ENCODE data around the gene C1orf21.

Gene C1orf21

DNA sequence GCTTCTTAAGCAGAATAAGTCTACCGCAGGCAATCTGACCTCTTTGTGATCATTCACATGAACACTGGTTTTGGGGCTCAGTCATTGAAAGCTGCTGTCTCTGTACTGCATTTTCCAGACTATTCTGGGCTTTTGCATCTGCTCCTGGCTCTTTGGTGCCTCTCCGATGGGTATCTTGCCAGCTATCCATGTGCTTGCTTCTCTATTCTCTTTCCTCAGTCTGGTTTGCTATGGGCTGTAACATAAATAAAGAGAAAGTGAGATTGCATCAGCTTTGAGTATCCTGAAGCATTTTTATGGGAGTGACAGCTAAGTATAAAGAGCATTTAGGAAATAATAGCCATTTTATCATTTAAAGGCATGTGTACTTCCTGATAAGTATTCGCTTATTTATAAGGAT, 70.7 kb downstream of the C1orf21 start:
- no peak for DNase-seq

DNA sequence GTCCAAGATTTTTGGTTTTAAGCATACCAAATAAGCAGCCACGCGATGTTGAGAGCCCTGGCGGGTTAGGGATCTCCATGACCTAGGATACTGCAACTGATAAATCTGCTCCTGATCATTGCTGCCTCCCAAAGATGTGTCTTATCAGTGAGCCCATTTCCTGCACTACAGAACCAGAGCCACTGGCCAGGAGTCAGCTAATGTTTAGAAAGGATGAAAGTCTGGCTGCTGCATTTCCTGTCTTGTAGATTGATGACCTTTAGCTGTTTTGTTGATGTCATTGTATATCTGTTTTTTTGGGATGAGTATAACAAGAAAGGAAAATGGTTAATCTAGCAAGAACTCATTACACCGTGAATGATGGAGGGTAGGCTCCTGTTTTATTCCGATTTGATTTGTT, 74.5 kb downstream of the C1orf21 start:
- no peak for DNase-seq

DNA sequence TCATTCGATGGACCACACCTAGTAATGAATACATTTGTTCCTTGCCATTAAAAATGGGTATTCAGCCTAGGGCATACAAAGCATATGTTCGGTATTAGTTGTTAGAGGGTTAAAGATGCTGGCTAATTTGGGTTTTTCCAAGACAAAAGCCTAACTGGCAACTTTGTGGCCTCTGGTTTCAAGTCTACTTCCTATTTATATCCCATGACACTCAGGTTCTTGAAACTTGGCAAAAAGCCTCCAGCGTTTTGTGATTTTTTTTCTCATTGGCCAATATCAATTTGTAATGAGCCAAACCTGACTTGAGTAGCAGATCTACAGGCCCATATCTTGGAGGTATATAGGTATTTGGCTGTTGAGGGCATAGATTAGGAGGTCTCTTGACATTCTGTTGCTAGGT, 75.3 kb downstream of the C1orf21 start:
- DNase-seq, result no peak

DNA sequence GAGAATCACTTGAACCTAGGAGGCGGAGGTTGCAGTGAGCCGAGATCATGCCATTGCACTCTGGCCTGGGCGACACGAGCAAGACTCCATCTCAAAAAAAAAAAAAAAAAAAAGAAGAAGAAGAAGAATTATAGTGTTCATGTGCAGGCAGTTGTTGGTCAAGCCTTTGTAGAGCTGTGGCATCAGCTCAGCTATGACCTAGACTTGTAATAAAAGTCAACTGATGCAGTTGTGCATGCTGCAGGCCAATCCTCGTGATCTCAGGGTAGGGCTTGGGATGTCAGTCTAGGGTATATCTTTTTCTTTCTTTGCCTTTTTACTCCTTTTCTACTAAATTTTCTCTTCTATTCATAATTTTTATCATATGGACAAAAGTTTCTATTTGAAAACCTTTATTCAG, 76.2 kb downstream of the C1orf21 start:
- no peak for DNase-seq

DNA sequence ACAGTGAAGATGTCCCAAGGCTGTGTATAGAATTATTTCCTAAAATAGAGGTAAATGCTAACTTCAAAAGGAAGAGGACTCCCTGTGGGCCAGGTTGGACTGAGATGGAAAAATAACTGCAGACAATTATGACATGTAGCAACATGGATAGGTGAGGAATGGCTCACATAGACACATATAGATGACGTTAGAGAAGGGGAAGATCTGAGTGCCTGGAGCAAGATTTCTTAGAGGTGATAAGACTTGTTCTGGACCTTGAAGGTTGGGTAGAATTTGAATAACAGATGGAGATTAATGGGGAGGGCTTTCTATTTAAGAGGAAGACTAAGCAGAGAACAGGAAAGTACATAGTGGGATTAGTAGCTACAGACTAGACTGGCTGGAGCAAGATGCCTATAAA, 76.9 kb downstream of the C1orf21 start:
- no peak for DNase-seq

DNA sequence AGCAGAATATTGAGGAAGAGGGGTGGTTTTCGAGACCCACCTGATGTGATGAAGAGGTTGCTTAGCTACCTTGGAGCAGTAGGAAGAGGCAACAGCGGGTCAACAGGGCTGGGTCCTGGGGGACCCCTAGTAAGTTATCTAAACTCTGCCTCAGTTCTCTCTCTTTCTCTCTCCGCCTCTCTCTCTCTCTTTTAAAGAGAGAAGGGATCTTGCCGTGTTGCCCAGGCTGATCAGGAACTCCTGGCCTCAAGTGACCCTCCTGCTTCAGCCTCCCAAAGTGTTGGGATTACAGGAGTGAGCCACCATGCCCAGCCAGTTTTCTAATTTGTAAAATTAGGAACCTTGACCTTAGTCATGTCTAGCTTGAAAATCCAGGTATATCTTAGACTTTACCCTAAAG, 77.9 kb downstream of the C1orf21 start:
- no peak for DNase-seq

DNA sequence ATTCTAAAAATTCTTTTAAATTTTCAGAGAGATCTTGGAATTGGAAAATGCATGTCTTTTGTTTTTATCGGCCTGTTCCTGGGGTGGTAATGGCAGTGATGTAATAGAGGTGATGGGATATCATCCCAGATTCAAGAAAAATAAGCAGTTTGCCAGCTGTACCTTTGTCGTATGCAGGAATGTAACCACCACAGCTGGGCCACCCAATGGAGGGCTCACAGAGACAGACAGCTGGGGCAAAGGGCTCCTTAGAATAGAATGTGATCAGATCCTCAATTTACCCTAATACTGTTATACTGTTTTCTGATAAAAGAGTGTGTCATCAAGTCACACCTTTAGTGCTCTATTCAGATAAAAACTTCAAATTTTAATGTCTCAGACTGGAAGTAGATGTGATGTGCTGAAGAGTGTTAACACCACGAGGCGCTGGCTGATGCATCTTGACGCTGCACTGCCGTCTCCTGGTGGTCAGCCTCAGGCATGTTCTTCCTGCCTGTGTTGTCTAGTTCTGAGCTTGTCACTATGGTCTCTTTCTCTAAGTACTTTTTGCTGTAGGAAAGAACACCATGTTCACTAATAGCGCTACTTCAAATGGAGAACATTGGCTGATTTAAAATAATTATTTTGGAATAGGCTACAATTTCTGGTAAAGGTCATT, 78.8 kb downstream of the C1orf21 start:
- DNase-seq, result no peak

DNA sequence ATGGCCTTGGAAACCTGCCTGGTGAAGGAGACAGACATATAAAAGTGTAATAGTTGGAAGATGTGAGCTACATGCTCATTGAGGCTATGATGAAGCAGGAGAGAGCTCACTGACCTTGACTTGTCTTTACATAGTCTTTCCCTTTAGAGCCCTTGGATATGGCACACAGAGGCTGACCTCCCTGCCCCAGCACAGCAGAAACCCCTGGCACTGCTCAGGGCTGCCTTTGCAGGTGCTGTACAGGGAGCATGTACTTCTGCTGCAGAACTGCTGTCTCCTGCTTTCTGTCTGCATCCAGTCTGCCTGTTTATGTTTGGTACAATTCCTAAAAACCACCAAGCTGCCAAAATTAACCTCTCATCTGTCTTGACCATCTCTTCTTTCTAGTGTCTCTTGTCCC, 80.5 kb downstream of the C1orf21 start:
- DNase-seq, result no peak

DNA sequence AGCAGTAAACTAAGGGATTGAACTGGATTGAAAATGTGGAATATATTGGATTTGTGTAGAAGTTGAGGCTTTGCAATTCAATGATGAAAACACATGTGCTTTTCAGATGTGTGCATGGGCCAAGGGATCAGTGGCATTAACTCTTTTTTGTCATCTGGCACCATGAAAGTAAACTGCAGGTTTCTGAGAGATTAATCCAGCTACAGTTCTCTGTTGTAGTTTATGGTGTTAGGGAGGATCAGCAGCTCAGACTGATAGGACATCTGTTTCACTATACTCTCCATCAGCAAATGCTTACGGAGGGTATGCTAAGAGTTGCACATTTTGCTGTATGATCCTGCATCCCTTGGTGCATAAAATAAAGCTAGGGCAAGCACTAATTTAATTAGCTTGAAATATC, 82.6 kb downstream of the C1orf21 start:
- no peak for DNase-seq

DNA sequence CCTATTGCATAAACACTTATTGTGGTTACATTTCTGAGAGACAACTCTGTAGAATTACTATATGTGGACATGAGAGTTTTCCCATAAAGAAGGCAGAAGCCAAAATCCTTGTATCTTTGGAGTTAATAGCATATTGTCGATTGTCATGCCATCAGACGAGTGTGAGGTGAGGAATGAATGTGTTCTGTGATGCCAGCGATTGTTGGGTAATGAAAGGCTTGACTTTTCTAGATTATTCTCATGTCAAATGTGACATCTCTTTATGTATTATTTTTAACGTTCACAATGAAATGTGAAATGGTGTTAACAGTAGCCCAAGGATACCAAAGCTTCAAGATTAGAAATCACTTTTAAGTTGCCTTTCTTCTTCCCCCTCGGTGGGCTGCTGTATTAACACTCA, 84.9 kb downstream of the C1orf21 start:
- no peak for DNase-seq

DNA sequence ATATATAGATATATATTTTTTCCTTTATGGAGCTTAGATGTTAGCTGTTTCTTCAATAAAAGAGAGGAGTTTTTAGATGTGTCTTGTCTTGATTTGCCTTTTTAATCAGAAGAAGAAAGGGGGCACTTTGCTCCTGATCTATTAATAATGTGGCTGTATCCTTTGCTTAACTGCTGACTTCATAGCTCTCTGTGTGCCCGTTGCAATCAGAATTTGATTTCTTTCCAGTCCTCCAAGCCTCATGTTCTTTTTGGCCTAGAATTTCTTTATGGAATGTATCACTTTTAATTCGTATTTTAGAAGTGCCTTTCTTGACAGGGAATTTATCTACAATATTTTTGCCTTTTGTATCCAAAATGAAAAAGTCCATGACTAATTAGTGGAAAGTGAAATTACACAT, 85.3 kb downstream of the C1orf21 start:
- no peak for DNase-seq

DNA sequence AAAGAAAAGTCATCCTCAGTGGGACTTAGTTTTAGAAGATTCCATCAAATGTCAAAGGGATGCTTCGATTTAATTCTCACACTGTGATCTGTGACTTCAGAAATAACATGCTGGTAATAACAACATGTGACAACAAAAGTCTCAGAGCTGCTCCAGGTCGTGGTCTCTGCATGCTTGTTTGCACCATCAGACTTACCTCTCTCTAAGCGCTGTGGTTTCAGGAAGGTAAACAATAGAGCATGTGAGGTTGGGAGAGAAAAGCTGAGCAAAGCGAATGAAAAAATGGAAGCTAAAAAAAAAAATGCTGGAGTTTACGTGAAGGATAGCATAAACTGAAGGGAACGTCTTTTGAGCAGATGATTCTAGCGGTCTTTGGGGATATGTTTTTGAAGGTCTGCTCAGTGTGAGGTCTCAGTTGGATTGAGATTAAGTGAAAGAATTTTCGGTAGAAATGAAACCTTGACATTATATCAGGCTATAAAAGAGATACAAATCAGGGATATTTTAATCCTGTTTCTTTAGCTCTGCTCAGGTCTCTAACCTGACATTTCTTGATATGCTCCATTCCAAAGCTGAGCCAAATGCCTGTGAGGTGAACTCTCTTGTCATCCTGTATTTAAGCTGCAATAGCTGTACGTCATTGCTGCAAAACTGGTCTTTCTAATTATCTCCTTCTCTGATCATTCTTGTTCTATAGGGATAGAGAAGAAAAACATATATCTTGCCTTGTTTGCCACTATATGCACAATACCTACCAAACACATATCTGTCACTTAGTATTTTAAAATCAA, 86.5 kb downstream of the C1orf21 start:
- no peak for DNase-seq

DNA sequence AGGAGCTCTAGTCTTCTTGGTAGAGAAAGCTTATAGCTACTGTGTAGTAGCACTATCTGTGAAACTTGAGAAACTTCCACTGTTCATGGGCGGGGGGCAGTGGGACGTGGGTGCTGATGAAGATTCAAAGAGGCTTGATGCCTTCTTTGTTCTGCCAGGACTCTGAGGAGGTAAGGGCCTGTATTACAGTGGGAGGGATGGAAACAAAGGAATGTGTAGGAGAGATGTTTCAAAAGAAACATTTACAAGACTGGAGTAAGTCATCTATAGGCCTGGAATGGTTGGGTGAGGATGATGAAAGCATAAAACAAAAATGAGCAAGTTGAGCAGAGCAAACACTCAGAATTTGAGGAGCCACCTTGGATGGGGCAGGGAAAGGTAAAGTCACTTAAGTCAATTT, 89.4 kb downstream of the C1orf21 start:
- DNase-seq, result no peak

DNA sequence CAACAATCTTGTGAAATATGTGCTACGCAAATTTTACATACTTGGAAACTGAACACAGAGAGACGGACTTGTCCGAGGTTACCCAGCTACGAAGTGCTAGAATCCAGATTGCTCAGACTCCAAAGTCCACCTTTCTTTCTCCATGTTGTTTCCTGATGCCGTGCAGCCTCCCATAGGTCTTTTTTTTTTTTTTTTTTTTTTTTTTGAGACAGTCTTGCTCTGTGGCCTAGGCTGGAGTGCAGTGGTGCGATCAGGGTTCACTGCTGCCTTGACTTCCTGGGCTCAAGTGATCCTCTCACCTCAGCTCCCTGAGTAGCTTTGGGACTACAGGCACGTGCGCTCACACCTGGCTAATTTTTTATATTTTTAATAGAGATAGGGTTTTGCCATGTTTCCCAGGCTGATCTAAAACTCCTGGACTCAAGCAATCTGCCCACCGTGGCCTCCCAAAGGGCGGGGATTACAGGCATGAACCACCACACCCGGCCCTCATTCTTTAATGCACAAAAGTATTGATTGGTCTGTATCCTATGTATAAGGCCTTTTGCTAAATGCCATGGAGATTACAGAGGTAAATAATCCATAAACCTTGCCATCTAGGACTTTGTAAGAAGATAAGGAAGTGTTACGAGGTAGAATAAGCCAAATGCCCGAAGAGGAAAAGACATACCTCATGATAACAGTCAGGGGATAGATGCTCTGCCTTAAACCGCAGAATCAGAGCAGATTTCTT, 92.8 kb downstream of the C1orf21 start:
- no peak for DNase-seq

DNA sequence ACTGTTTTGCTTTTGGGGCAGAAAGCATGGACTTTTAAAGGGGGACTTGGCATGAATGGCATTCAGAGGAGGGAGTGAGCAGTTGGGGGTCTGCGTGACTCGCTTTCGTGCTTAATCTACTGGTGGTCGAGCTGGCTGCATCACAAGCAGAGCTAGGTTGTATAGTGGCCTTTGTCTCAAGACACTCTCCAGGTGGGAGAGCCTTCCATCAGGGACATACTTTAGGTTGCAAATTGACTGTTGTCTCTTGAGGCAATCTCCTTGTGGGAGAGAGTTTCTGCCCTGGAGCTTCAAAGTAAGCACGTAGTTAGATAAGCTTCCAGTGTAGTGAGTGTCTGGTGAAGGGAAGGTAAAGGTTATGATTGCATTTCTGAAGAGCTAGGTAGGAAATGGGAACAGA, 93.9 kb downstream of the C1orf21 start:
- DNase-seq, result no peak

DNA sequence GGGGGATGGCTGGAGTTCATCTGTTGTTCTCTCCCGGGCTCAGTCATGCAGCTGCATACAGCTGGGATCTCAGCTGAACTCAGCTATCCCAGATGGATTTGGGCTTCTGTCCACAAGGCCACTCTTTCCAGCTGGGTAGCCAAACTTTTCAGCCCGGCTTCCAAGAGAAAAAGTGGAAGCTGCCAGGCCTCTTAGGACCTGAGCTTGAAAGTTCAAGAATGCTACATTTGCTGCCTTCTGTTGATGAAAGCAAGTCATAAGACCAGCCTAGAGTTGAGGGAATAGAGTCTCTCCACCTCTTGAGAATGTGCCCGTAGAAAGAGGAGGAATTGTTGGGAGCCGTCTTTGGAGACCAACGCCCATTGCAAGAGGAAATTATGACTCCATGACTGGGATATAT, 95.3 kb downstream of the C1orf21 start:
- no peak for DNase-seq

DNA sequence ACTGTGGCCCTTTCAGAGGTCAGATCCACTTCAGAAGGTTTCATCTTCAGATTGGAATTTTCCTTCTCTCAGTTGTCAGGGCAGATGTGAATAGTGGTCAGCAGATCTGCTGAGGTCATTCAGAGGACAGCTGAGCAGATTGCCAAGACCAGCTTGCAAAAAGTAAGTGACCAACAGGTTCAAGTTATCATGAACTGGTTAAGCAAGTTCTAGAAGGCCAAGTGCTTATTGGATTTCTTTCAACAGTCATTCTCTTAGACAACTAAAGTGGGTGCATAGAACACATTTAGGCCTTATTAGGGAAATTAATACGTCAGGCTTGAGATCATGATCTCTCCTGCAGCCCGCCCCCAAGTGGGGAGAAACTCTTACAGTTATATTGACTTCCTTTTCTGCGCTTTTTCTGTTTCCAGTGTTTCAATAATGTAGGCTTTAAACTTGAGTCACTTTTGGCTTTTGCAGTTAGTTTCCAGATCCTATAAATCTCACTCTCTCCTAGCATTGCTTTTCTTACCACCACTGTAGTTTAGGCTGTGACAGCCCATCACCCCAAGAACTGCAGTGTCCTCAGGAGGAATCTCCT, 96.4 kb downstream of the C1orf21 start:
- no peak for DNase-seq

DNA sequence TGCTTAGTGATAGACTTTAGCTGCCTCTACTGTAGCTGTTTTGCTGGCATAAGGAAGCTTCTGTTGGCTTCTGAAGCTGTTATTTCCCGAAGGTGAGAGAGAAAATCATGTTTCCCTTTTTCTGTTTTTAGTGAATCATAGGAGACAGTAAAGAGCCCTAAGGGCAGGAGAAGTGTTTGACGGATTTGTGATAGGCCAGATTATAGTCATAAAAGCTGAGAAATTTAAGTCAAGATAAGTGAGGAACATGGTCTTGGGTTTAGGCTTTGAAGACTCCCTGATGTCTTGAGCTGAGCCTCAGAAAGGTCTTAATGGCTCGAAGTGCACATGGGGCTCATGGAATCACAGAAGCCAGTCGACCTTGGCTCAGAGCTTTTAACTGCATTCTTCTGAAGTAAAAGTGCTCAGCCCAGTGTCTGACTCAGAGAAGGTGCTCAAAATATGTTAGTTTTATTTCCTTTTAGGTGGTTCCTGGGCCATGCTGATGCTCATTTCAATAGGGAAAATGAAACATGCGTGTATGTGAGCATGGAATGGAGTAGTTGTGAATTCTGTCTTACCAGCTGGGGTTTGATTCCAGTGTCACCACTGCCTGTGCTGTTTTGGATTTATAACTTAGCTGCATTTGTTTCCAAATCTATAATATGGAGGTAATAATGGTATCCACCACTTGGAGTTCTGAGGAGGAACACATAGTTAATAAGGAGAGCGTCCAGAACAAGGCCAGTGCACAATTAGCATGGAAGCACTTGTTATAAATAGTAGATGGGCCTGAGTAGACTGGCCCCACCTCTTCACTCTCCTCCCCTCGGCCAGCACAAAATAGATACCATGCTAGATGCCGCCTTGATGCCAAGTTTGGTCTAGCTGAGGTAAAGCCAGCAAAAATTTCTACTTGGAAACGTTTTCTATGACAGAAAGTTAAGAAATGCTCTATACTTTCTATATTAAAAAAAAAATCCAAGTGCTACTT, 99.2 kb downstream of the C1orf21 start:
- DNase-seq, result no peak

DNA sequence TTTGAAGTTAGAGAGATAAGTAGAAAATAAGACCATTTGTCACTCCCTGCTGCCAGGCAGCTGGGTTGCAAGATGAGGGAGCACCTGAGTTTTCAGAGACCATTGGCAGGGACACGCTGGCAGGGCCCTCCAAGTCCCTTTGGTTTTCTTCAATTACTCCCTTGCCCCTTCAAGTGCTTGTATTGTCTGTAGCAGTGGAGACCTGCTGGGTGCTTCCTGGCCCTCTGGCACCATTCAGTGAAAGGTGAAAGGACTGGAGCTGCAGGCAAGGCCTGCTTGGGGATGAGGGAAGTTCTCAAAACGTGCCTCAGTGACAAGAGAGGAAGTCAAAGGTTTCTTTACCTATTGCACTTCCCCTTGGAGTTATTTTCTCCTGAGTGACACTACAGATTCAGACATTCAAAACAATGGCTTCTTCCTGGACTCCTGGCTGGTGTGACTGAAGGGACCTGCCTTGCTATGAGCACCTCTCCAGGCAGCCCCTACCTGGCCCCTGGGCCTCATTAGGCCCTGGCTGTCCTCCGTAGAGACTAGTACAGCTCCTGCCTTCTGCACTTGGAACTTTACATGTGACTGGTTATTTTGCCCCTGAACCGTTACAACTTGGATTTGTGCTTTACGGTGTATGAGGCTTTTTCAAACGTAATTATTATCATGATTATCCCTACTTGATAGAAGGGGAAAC, 100.1 kb downstream of the C1orf21 start:
- DNase-seq, result no peak

DNA sequence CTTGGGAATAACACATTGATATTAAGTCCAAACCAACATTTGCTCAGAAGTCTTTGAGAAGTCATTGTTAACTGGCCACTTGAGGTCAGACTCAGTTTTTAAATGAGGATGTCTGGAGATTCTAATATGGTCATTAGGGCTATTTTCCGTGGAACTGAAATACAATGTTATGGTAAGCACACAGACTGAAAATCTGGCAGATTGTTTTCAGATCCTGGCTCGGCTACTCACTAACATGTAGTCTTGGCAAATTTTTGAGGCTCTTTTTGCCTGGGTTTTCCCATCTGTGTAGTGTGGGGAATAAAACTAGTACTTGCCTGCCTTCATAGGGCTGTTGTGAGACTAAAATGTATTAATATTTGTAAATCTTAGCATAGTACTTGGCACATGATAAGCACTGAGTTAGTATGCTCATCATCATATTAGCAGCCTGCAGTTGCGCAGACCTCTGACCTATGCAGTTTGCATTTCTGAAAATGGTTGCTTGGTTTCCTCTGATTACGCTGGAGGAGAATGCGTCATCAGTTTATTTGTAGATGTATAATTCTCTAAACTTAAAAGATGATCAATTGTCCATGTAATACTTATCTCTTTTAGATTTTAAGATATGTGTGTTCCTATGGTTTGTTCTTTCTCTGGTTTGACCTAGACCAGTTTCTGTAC, 100.8 kb downstream of the C1orf21 start:
- DNase-seq, result no peak

DNA sequence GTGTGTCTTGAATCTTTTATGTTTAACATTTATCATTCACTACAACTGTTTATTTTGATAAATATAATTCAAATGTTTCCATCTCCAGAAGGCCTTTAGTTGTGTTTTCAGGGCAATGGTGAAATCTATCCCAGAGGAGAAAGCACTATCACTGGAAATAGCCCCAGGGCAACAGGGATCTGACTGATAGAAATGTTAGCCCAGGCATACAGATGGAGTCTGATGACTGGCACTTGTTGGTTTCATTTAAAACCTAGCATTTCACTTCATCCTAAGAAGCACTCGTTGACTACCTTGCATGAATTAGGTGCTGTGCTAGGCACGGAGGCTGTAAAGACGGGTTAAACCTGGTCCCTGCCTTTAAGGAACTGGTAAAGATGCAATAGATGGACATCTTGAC, 103.1 kb downstream of the C1orf21 start:
- no peak for DNase-seq

Measured in retina (tissue), 1 donor.